Measurements from ENCODE around the gene SNCAIP.

SNCAIP gene

DNA sequence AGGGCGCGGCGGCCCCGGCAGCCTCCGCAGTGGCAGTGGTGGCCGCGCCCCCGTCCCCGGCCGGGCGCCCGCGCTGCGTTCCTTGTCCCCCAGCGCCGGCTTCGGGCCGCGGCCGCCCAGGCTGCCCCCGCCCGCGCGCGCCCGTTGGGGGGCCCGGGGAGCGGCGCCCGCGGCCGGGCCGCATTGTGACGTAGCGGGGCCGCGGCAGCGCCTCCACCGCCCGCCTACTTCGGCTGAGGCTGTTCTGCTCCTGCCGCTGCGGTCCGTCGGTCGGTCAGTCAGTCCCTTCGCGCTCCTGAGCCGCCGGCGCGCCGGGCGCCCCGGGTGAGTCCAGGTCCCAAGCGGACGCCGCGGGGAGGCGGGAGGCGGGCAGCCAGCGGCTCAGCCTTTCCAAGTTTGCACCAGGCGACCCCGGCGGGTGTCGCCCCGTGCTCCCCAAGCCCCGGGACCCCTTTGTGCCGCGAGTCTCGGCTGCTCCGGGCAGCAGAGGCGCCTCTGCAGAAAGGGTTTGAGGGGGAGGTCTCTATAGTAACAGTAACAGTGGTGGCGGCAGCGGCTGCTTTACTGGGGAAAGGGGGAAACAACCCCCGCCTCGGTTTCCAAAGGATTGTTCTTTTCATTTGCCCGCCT lies at the start of gene SNCAIP:
SNCAIP (plus strand) TSS at position 277 of the 630 bp plus-strand sequence. CDS start 78,898 bp downstream, outside the sequence.
- peak; percentile 60 for DNase-seq

DNA sequence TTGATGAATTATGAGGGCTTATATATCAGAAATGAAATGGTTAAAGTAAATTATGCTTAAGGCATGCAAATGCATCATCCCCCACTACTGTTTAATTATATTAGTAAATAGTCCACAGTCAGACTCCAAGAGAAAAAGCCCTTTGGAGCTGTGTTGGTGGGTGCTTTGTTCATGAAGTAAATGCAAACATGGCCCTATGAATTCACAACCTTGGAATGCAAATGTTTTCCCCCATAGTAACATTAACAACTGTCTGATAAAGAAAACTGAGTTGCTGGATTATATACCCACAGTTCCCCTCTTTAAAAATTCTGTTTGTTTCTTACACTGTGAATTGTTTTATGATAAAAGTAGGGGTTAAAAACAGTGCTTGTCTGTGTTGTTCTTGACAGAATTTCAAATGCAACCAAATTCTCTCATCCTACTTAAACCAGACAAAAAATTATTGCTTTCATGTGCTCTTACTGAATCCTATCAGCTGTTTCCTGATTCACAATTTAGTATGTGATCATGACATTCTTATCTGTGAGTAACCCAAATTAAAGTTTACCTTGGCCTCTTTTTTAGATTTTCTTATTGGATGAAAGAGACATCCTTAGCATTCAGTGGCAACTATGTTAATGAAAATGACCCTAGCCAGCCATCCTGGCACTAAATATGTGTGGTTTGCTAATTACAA lies 48.5 kb upstream of the SNCAIP start:
- no peak for DNase-seq

DNA sequence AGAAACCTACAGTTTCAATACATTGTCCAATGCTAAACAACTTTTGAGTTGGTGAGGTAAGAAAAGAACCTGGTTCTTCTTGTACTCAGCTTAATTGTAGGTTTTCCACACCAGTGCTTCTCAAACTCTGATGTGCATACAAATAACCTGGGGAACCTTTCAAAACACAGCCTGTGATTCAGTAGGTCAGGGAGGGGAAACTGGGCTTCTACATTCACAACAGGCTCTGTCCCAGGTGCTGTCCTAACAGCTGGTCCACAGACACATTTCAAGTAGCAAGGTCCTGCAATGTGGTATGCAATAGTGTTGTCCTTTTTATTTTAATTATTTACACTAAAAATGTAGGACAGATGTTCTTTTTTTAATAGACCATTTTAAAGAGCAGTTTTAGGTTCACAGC lies 47.4 kb upstream of the SNCAIP start:
- DNase-seq = no peak

DNA sequence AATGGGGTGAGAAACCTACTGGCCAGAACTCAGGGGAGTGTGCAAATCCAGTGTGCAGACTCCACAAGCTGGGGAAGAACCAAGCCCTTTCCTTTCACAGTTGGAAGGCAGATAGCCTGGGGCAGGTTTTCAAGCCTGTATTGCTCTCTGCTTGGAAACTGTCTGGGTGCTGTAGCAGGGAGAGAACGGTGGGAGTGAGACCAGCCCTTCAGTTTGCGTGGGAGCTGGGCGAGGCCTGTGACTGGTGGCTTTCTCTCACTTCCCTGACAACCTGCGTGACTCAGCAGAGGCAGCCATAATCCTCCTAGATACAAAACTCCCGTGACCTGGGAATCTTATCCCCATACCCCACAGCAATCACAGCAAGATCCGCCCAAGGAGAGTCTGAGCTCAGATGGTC lies 44.9 kb upstream of the SNCAIP start:
- peak; percentile 14 for DNase-seq

DNA sequence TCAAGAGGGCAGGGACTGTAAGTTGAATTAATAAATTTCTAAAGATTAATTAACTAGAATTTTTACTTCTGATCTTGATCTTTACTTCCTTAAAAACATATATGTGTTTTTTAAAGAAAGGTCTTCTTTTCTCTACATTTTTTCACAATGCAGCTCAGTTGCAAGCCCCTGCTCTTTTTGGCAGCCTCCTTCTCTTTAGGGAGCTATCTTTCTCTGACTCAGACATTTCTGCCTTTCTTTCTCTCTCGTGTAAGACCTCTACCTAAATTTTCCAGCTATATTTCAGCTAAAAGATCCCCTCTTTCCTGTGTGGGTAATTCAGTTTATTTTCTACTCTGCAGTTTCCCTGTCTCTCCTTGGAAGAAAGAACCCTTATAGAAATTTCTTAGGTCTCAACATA lies 38.3 kb upstream of the SNCAIP start:
- no peak for DNase-seq

DNA sequence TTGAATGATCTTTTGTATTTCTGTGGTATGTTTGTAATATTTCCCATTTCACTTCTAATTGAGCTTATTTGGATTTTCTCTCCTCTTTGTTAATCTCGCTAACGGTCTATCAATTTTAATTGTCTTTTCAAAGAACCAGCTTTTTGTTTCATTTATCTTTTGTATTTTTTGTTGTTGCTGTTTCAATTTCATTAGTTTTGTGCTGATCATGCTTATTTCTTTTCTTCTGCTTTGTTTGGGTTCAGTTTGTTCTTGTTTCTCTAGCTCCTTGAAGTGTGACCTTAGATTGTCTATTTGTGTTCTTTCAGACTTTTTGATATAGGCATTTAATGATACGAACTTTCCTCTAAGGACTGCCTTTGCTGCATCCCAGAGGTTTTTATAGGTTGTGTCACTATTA lies 28.4 kb upstream of the SNCAIP start:
- DNase-seq = no peak

DNA sequence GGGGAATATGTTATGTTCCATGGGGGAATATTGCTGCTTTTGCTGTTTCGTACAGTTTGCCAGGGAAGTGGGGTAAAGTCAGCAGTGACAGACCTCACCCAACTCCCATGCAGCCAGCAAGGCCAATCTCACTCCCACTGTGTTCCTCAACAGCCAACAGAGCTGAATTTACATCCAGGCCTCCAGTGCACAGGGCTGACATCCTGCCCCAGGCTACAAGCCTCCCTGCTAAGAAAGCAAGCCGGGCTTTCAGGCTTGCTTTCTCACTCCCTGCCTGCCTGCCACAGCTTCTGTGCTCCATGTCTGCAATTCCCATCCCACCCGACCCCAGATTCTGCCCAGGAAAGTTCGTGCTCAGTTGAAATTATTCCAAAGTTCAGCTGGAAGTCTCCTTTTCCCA lies 25.5 kb upstream of the SNCAIP start:
- no peak for DNase-seq

DNA sequence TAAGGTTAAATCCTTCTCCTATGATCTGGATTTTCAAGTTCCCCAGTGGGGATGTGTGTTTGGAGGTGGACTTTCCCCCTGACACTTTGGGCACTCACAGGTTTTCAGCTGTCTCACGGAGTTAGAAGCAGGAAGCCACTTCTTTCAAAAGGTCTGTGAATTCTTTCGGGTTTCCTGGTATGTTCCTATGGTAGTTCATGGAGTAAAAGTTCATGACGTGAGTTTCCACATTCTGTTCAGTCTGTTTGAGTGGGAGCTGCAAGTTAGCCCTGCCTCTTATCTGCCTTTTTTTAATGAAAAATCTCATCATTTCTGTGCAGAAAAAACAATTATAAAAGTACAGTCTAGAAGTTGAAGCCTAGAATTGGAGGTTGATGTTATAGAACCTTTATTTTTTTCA lies 24.9 kb upstream of the SNCAIP start:
- DNase-seq = no peak

DNA sequence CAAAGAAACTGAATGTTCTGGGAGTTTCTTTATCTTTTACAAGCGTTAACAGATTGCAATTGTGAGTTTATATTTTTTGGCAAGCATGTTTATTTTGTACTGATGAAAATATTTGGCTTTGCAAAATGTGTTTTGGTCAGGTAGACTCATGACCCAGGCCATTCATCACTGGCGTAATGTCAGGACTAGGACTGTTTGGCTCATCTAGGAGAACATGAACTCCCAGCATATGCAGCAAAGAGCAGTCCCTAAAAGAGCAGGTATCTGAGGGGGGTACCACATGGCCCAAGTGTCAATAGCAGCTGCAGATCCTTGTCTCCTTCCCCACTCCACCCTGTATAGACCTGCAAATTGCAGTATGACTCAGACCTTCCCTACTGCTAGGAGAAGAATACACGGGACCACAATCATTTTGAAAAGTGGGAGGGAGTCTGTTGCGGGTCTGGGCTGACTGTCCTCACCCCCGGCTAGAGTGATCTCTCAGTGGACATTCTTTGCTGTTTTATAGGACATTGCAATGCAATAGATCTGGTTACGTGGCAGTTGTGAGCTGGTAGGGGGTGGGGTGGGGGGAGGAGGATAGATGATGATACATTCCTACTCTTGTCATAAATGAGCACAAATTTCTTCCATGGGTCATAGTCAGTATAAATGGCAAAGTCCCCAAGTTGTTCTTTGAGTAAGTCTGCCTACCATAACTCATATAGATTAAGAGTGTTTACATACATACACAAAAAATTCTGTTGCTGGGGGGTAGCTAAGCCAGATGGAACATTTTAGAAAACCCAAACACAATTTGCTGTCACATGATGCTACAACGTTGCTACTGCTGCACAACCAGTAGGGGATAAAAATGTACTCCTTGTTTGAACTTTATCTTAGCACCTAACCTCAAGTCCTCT lies 20.8 kb upstream of the SNCAIP start:
- peak; percentile 18 for DNase-seq

DNA sequence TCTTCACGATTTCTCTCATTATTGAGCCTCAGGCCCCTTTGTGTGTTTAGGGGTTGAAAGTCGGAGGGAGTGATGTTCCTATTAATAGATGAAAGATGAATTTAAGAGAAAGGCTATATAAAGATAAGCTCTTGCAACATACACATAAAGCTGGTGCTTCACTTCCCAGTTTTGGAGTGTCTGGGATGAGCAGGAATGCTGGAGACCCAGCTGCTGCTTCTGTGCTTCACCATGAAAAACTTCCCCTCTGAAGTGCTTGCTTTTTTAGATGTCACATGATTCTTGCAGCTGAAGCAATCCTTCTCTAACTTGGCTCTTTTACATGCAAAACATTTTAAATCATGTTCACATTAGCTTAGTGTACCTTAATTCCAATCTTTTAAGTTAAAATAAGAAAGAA lies 19.7 kb upstream of the SNCAIP start:
- DNase-seq = no peak

DNA sequence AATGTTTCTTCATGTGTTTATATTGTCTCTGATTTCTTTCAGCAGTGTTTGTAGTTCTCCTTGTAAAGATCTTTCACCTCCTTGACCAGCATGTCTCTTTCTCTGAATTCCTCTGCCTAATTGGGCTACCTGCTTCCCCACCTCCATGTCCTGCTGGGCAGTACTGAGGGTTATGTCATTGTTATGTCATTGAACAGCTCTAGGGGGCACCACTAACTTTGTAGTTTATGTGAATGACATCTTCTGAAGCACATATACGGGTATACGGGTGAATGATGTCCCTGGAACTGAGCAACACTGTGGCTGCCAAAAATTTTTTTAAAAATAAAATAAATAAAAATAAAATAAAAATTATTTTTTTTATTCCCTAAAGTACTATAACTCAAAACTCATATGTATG lies 16.9 kb upstream of the SNCAIP start:
- DNase-seq = no peak

DNA sequence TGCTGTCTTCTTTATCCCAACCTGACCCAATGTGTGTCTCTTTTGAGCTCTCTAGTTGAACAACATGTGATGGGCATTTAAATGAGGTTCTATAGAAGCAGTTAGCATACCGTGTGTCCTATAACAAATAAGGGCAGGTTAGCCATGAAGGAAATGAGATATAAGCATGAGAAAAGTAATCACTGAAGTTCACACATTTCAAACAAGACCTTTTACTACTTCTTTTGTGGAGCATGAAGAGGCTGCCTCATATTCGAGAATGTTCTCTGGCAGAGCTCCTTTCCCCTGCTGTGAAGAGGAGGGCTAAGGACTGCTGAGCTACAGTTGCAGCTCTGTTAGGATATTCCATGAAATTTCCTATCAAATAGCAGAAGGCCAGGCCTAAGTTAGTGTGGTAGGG lies 15.2 kb upstream of the SNCAIP start:
- DNase-seq = no peak

DNA sequence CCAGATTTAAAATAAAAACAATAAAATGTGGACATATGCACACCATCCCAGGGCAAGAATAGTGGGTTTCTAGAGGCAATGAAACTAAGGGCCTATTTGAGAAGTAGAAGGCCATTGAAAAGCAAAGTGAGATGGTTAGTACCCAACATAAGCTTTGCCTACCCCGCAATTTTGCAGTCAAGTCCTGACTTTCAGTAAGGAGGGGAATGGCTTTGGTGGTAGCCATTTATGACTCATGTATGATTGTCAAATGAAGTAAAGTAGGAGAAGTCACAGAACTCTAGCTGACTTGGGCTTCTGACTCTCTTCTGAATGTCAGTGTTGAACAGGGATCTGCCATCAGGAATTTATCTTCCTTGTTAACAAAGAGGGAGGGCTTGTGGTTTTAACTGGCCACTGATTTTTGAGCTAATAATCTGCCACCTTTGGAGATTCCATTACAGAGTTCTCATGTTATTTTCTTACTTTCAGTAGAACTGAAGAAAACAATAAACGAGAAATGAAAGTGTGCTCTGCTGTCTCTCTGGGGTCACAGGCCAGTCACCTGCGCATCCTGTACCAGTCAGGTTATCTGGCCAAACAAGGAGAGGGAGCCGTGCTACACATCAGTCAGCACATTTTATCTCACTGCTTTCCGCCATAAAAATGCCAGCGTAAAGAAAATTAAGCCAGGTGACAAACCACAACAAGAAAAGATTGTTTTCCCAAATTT lies 14.3 kb upstream of the SNCAIP start:
- DNase-seq = no peak

DNA sequence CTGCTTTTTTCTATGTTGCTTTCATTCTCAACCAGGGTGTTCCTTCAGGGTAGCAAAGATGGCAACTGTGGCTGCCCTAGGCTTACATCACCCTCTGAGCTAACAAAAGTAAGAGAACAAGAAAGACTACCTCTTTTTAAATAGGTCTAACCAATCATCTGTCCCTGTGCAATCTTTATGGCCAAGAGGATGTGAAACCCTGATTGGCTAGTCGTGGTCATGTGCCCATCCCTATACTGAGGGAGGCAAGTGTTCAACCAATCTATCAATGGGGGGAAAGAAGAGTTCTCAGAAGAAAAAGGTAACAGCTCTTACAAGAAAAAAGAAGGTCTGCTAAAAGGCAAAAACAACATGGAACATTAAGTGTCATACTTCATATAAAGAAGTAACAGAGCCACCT lies 11.7 kb upstream of the SNCAIP start:
- DNase-seq = no peak

DNA sequence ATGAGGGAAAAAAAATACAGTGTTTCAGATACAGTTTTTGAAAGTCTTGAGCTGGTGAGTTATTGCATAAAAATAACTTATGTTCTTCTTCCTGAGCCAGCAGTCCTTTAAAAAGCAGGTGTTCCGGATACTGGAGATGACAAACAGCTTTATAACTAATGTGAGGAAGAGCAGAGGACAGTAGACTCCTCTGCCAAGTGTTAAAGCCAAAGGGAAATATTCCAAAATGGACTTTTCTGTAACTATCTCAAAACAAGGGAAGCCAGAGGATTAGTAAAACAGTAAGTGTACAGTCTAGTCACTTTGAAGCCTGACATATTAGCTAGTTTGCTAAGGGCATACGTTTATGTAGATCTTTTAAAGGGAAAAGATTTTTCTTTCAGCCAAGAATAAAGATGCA lies 11.0 kb upstream of the SNCAIP start:
- DNase-seq = no peak

DNA sequence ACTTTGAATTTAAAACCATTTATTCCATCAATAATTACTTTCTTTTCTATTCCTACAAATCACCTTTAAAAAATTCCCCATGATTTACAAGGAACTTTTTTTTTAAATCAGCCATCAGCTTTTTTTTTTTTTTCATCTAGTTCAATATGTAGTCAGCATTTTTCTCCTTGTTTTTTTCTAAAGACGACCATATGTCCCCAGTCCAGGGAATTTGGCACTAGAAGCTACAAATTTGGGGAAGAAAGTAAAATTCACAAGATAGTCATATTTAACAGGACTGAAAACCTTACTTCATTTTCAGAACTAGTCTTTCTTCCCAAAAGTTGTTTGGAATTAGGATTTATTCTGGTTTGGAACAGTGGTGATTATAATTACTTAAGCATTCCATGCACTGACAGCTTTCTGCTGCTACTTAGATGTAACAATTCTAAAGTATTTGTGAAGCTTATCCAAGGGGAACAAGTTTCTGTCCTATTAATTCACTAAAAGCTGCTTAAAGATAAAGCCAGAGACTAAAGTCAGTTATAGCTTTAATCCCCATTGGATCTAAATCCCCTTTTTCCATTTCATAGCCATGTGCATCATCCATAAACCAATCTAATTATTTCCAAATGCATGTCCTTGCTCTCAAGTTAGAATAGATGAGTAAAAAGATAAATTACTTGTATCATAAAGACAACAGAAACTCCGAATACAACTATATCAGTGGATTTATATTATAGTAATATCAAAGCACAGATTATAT lies 7.4 kb upstream of the SNCAIP start:
- DNase-seq = no peak

DNA sequence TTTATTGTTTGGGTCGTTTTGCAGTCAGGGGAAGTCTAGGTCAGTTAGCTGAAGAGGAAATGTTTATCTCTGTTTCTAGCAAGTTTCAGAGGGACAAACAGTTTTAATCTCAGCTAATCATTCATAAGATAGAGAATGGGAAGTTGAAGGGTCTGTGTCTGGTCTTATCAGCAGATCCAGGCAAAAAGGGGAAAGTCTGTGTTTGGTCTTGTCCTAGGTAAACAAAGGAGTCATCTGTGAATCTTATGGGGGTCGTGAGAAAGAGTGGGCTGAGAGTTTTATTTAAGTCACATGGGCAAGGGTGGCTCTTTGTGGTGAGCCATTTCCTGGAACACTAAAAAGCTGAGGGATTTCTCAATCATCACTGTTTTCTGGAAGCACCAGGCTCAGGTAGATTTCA lies 5.6 kb upstream of the SNCAIP start:
- DNase-seq = no peak

DNA sequence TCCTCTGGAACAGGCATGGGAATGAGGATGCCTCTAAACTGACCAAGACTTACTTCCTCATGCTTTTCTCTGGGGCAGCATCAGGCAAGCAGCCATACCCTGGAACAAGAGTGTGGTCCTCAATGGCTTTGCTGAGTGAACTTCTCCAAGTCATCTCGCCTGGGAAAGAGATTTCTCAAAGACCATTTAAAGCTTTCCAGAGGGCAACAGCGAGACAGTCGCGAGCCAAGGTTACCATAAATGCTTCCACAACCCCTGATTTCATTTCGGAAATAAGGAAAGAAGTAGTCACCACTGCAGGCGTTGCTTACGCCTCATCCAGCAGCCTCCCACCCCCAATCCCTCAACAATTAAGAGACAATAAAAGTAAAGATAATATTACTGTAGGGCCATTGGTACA lies 1.1 kb upstream of the SNCAIP start:
- DNase-seq = no peak

DNA sequence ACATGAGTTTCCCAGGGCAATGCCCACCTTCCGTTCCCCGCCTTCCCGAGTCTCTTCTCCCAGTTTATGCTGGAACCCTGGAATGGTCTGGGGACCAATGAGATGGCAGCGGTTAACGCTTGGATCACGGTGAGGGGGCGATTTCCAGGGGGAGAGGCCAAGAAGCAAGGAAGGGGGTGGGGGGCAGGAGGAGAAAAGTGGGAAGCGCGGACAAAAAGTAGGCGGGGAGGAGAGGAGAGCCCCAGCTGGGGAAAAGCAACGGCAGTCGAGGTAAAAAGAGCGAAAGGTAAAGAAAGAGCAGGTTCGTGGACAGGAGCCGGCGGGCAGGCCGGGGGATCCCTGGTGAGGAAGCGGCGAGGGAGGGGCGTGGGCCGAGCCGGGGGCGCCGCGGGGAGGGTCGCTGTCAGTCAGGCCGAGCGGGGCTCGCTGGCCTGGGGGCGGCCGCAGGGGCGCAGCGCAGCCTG lies 508 bp upstream of the SNCAIP start:
- peak; percentile 50 for DNase-seq

DNA sequence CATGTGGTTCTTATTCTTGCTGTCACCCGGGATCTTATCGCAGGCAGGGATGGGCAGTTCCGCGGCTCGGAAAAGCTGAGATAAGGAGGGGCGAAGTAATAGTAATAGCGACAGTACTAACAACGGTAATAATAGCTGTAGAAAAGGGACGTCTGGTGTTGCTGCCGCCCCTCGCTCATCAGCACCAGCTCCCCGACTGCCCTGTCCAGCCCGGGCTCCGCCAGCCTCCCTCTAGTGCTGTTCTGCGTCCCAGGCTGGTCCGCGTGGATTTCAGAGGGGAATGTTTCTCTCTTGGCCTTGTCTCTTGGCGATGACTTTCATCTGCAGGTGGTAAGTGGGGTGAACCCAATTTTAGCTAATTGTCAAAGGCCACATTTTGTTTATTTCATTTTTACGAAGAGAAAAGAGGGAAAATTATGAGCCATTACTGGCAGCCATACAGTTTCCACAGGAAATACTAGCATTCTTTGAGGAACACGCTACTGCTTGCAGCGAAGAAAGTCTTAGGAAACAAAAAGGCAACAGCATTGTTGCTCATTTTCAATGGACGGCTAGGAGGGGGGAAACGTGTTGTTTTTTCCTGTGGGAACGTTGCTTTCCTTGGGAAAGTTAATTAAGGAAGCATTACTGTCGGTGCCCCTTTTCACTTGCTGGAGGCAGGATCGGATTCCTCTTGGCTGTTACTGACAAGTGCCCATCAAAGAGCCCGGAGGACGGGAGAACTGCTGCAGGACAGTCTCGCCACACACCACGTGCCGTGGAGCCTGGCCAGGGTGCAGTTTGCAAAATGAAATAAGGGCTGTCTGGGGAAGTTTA lies 762 bp downstream of the SNCAIP start:
- DNase-seq = peak; percentile 37

DNA sequence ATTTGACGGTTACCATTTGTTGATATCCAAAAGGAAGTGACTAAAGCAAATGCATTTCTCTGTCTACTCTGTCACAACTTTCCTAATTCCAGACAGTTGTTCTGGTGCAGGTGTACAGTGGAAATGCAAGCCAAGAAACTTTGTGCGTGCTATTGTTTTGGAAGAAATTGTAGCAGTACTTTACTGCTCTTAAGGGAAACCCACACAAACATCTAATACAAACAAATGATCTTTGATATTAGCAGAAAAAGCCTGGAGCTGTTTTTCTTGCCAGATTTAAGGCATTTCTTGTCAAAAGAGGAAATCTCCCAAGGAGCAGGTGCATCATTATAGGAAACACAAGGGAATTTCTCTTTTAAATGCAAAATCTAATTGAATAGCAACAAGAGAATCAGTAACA lies 2.0 kb downstream of the SNCAIP start:
- no peak for DNase-seq

DNA sequence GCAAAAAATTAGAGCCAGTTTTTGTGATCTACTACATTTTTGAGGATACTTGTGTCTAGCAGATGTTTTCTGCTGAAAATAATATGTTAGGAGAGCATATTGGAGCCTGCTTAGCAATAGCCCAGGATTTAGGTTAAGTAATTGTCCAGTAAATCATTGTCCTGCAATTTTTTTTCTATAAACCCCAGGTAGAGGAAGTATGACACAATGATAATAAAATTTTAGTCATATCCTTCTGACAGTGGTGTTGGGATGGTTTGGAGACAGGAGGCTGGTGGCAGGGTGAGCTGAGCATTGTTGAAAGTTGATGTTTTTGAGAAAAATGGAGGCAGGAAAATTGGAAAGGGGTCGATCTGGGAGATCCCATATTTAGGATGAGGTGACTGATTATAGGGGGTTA lies 3.5 kb downstream of the SNCAIP start:
- no peak for DNase-seq

Measured in NCI-H345 (cell line).